ENCODE measurements around the gene KIF5C.
A peak's percentile ranks its signal among the peaks of the same experiment; 100 is the strongest.

KIF5C gene

DNA sequence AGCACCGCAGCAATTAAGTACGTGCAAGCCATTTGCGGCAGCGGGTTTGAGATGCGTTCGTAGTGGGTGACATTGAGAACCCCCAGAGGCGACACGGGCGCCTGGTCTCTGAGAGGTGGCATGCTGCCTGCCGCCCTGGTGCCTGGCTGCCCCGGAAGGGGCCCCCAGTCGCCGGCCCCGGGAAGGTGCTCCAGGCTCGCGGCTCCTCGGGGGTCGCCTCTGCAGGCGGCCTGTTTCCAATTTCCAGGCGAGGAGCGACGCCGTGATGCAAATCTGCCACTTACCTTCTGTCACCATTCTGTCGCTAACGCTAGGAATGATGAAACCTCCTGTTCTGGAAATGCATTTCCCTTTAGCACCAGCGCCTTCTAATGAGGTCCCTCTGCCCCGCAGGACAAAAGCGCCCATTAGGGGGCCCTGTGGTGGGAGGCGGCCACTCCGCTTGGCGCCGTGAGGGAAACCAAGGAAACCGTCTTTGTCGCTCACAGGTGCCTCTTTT lies 13.0 kb downstream of the KIF5C start:
- DNase-seq = no peak

DNA sequence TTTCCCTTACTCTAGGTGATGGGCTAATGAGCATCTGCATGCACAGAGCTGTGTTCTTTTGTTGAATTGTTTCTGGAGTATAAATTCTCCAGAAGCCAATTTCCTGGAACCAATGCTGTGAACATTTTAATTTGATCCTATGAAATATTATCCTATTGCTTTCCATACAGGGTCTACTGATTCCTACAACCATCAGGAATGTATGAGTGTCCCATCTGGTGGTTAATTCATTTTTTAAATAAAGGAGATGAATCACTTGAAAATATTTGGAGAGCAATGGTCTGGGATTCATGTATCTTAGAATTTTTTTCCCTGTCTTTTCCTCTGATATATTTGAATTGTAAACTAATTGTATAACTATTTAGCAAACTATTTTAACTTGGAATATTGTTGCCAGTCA lies 14.0 kb downstream of the KIF5C start:
- DNase-seq = no peak

DNA sequence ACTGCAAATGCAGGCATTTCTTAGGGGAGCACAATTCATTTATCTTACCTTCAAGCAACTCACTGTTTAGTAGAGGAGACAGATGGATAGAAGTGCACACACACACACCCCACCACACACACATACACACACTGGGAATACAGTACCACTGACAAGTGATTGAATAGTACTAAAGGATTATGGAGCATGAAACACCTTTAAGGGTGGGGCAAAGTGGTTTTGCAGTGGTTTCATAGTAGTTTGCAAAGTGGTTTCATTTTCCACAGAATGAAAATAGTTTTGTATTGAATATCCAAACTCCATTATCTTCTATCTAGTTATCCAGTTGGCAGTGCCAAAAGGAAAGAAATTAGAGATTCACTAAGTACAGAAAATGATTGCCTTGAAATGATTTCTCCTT lies 18.9 kb downstream of the KIF5C start:
- DNase-seq = no peak

DNA sequence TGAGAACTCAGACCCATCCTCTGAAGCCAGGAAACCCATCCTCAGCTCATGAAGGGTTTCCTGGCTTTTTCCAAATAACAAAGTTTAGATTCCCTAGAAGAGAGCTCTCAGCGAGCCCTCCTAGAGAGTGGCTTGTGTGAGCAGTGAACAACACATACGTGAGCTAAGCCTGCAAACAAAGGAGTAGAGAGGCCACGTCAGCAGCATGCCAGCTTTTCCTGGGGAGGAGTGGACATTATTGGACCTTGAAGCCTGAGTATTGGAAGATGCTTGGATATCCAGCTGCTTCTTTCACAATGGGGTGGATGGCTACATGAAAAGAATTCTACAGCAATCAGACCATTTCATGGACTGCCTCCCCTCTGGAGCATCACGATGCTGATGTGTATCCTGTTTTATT lies 21.1 kb downstream of the KIF5C start:
- DNase-seq = no peak

DNA sequence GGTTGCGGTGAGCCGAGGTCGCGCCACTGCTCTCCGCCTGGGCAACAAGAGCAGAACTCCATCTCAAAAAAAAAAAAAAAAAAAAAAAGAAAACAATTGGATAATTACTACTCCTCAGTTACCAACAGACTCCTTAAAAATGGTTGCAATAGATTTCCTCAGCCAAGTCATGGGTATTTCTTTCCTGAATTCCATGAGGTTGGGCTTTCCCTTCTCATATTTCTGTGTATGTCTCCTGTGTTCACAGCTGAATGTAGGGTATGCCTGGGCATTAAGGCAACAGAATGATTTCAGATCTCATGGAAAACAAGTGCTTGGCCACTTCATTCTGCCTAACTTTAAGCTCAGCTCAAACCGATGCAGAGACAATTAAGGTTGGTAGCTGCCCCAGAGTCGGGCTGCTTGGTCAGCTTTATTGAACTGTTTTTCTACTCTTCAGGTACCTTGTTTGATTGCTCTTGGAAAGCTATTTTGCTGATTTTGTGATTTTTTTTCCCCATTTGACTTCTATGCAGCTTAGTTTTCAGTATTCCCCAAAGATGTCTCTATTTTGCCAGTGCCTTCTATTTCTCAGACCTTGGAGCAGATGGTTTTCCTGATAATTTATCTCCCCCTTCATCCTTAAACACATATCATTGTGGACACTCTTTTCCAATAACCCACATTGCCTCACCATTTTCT lies 24.8 kb downstream of the KIF5C start:
- no peak for DNase-seq

DNA sequence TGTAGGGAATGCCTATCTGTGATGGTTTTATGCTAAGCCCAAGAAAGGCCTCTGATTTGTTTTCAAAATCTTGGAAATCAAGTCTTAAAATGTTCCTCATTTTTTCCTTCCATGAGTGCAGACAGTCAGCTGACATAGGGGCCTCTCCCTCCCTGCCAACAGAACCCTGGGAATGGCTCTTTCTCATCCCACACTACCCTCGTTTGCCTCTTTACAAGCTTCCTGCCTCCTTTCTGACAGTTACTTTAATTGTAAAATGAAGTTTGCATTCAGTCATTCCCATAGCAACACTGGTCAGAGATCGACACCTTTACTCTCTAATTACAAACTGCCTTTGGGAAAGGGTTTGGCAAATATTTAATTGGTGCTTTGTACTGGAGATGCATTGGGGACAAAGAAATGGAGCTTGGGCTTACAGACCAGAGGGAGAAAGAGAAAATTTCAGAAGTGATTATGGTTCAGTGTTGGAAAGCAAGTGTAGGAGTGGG lies 25.4 kb downstream of the KIF5C start:
- DNase-seq = no peak

- DNase-seq = no peak
These were observed 26.1 kb downstream of the KIF5C start for GRCh38 chr2:148901142-148901541.

DNA sequence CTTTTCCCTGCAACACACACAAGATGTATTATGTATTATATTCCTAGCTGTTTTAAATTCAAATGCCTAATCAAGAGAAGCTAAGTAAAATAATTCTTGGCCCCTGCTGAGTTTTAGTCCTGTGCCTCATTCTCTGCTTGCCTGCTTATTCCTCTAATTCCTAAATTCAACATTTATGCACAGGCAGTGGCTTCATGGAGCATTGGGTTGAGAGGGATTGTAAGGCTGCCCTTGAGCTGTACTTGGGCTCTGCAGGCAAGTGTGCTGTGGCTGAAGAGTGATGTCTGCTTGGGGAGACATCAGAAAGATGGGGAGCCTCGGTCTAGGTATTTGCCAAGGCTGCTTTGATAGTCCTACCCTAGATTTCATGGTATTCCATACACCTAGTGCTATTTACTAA lies 27.8 kb downstream of the KIF5C start:
- DNase-seq = no peak

GRCh38 chr2:148903294-148903693 lies 28.3 kb downstream of the KIF5C start:
- no peak for DNase-seq

DNA sequence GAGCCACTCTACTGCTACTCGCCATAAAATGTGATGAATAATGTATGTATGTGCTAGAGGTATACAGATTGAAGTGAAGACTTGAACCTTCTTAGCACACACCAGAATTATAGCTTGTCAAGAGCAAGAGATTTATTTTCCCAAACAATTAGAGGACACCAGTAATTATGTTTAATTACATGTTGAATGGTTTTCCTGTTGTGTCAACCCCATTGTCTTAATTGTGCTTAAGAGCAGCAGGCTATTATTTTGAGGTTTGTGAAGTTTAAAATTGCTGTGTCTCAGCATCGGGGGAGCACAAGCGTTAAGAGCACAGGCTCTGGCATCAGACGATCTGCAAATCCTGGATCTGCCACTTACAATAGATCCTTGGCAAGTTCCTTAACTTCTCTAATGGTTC lies 29.0 kb downstream of the KIF5C start:
- DNase-seq = no peak

DNA sequence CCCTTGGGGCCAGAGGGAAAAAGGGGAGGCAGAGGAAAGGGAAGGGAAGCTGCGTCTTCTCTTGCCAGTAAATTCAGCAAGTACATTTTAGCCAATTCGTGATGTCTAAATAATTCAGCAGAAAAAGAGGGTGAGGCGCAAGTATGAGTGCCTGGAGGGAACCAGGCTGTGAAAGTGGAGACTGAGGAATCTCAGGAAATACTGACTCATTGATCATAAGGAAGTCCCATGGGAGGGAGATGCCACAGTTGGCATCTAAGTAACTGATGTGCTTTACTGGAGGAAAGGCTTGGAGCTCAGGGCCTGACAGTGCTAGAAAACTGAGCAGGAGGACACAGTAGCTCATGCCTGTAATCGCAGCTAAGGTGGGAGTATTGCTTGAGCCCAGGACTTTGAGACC lies 31.1 kb downstream of the KIF5C start:
- DNase-seq = no peak

- no peak for DNase-seq
These were observed 32.2 kb downstream of the KIF5C start for GRCh38 chr2:148907085-148907785.

- DNase-seq = no peak
These were observed 34.1 kb downstream of the KIF5C start for GRCh38 chr2:148909114-148909513.

- DNase-seq = no peak
These were observed 38.0 kb downstream of the KIF5C start for GRCh38 chr2:148913061-148913460.

GRCh38 chr2:148913492-148913891 lies 38.5 kb downstream of the KIF5C start:
- no peak for DNase-seq

DNA sequence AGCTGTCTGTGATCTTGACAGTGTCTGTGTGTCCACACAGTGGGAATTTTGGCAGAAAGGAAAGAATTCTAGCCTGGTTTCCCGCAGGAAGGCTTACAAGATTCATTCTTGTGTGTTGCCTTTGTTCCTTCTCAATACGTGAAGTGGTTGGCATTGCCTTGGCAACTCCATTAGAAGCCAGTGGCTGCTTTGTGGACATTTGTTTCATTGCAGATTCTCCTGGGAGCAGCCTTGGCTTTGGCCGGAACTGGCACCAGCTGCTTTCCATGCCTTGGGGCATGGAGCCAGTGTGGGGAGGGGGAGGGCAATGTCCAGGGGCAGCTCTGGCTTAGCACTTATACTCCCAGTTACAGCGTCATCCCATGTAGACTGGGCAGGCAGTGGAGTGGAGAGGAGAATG lies 39.4 kb downstream of the KIF5C start:
- no peak for DNase-seq

- DNase-seq = no peak
These were observed 42.4 kb downstream of the KIF5C start for GRCh38 chr2:148917431-148917830.

DNA sequence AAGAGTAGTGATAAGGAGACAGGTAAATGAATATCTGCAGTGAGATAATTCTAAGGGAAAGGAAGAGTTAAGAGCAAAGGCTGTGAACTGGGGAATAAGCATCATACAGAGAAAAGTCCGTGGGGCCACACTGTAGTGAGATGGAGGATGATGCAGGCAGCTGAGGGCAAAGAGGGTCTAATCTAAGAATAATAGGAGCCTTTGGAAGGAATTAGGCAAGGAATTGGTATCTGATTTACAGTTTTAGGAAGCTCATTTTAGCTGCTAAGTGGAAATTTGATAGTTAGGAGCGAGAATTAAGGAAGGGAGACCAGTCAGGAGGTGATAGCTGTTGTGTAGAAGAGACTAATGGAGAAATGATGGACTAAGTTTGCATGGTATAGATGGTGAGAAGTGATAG lies 43.5 kb downstream of the KIF5C start:
- DNase-seq = no peak

DNA sequence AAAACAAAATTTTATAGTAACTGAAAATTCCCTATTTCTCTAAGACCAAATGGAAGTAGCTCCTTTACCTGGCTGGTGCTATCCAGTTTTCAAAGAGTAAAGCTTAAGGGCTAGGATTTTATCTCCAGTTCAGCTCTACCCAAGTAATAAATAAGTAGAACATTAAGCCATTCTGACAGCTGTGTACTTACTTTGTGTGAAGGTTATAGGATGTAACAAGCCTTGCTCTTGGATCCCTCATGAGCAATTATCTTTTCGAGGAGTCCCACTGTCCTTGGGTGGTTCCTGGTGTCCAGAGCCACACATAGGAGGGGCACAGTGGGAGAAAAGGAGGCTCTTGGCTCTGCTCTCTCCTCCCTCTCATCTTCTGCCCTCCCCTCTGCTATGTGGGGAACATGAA lies 45.5 kb downstream of the KIF5C start:
- no peak for DNase-seq

GRCh38 chr2:148922062-148922461 lies 47.0 kb downstream of the KIF5C start:
- no peak for DNase-seq

GRCh38 chr2:148922776-148923475 lies 47.9 kb downstream of the KIF5C start:
- no peak for DNase-seq

- DNase-seq = no peak
These were observed 49.6 kb downstream of the KIF5C start for GRCh38 chr2:148924514-148925178.

GRCh38 chr2:148926291-148926961 lies 51.4 kb downstream of the KIF5C start:
- peak; percentile 60 for DNase-seq

Data from CD4-positive, alpha-beta T cell treated with Interleukin-17A for 1 hour (primary cell).